PC-3 (cell line): ENCODE results near the gene UNC13D. TPM values are rescaled to one million over a fixed set of nuclear protein-coding genes. Genes with fewer than 3 reads are reported as not detected.
"Not testable (repeated sequence)": the region's sequence is repeated elsewhere in the genome, so short reads cannot be mapped to it uniquely, and the experiment has no call there.

Experiments used
- ATAC-seq: fragments of 200-7000 bp; cut with Tn5 transposase; 2 replicates; pipeline ENCODE4 v1.9.1; 2020; ENCODE audit warnings: mild to moderate bottlenecking, moderate library complexity
- BruUV-seq: library from RNA; stranded (reverse); fragments of 400-500 nt; replicated peaks from 2 replicates; lab custom pipeline; 2021; lab: Mats Ljungman, UMichigan
- CTCF ChIA-PET: fragments of 300-600 bp; sonication (Branson Sonifier 250); formaldehyde crosslinking; loops from one replicate; lab custom pipeline; 2022; ENCODE audit warnings: antibody characterized with exemption; lab: Charles Lee
- POLR2A ChIA-PET: fragments of 300-600 bp; sonication (Branson Sonifier 250); formaldehyde crosslinking; loops from one replicate; lab custom pipeline; 2022; ENCODE audit warnings: antibody characterized with exemption; ENCODE audit not compliant: unreplicated experiment; lab: Charles Lee
- DNase-seq: peaks from one replicate; pipeline ENCODE4 v3.0.0-alpha.2; 2015
- H2AFZ ChIP-seq: fragments of 300-600 bp; sonication (generic); 2 replicates; pipeline ENCODE4 v1.6.0; 2016; ENCODE audit warnings: antibody characterized with exemption, low read length
- H3F3A ChIP-seq: fragments of 300-600 bp; sonication (generic); one replicate; pipeline ENCODE4 v1.6.0; 2017; ENCODE audit warnings: antibody characterized with exemption, low read length, control low read depth, mild to moderate bottlenecking; ENCODE audit not compliant: unreplicated experiment
- H3K27ac ChIP-seq: fragments of 300-600 bp; sonication (generic); 2 replicates; pipeline ENCODE4 v1.5.1; 2016; ENCODE audit warnings: mild to moderate bottlenecking, low read length
- H3K27me3 ChIP-seq: fragments of 300-600 bp; sonication (generic); 2 replicates; pipeline ENCODE4 v1.6.1; 2016; ENCODE audit warnings: low read length, mixed read lengths
- H3K36me3 ChIP-seq: fragments of 300-600 bp; sonication (generic); 2 replicates; pipeline ENCODE4 v1.6.1; 2016; ENCODE audit warnings: low read depth, mixed run types, low read length, mixed read lengths
- H3K4me1 ChIP-seq: fragments of 300-600 bp; sonication (generic); 2 replicates; pipeline ENCODE4 v1.5.1; 2016; ENCODE audit warnings: low read length; ENCODE audit not compliant: insufficient read depth
- H3K4me2 ChIP-seq: fragments of 300-600 bp; sonication (generic); 2 replicates; pipeline ENCODE4 v1.6.0; 2016; ENCODE audit warnings: low read length
- H3K4me3 ChIP-seq: fragments of 300-600 bp; sonication (generic); 2 replicates; pipeline ENCODE4 v1.5.1; 2016; ENCODE audit warnings: mild to moderate bottlenecking, low read length, mixed read lengths
- H3K79me2 ChIP-seq: fragments of 300-600 bp; sonication (generic); 2 replicates; pipeline ENCODE4 v1.6.1; 2017; ENCODE audit warnings: low read length, mixed read lengths
- H3K9ac ChIP-seq: fragments of 300-600 bp; sonication (generic); 2 replicates; pipeline ENCODE4 v1.6.0; 2016; ENCODE audit warnings: mild to moderate bottlenecking, low read length
- H3K9me2 ChIP-seq: fragments of 300-600 bp; sonication (generic); replicated peaks from 2 replicates; pipeline ENCODE4 v1.6.1; 2016; ENCODE audit warnings: mixed run types, low read length, mixed read lengths
- H3K9me3 ChIP-seq: fragments of 300-600 bp; sonication (generic); 2 replicates; pipeline ENCODE4 v1.6.1; 2016; ENCODE audit warnings: low read length, mixed read lengths
- H4K20me1 ChIP-seq: fragments of 300-600 bp; sonication (generic); 2 replicates; pipeline ENCODE4 v1.6.1; 2016; ENCODE audit warnings: low read length, mixed read lengths
- CTCF ChIP-seq: fragments of 300-600 bp; sonication (generic); conservative IDR thresholded peaks from 2 replicates; pipeline ENCODE4 v1.5.1; 2017; ENCODE audit warnings: antibody characterized with exemption, low read depth, mild to moderate bottlenecking, low read length
- EZH2 ChIP-seq: fragments of 300-600 bp; sonication (generic); IDR thresholded peaks from one replicate; pipeline ENCODE4 v1.6.1; 2017; ENCODE audit warnings: antibody characterized with exemption, mild to moderate bottlenecking, low read length; ENCODE audit not compliant: unreplicated experiment
- EZH2phosphoT487 ChIP-seq: fragments of 300-600 bp; sonication (generic); IDR thresholded peaks from 2 replicates; pipeline ENCODE4 v1.6.1; 2018; ENCODE audit warnings: mild to moderate bottlenecking, antibody characterized with exemption, low read length, borderline replicate concordance
- intact Hi-C: fragments of 100-400 bp; cut with micrococcal nuclease; formaldehyde crosslinking; loops from 2 replicates; pipeline ENCODE4 v1.9.0; 2023
- total RNA-seq: library from RNA; depleted of rRNA; stranded (reverse); fragments of >200 nt; gene quantifications from 2 replicates; pipeline ENCODE4 v1.2.3, GENCODE V29; 2014

Gene UNC13D
- total RNA-seq, 1 experiment from 2014 or later: 43.9 TPM

- BruUV-seq: not testable (repeated sequence)
Measured at GRCh38 chr17:75868730-75869281, 24.6 kb upstream of the UNC13D start.

GRCh38 chr17:75865404-75866188, 21.4 kb upstream of the UNC13D start:
- H3K27ac ChIP-seq, H3K36me3 ChIP-seq, H3K9me2 ChIP-seq, H3K9ac ChIP-seq, BruUV-seq, DNase-seq, H3K4me1 ChIP-seq, CTCF ChIA-PET, H3K9me3 ChIP-seq, H3K4me3 ChIP-seq, H3F3A ChIP-seq, intact Hi-C loops, H4K20me1 ChIP-seq, ATAC-seq, H3K27me3 ChIP-seq, POLR2A ChIA-PET, H2AFZ ChIP-seq, H3K4me2 ChIP-seq, H3K79me2 ChIP-seq: not testable (repeated sequence)

More at GRCh38 chr17:75868730-75869281, 24.6 kb upstream of the UNC13D start:
- H2AFZ ChIP-seq, H3K4me3 ChIP-seq, H4K20me1 ChIP-seq, H3K36me3 ChIP-seq, H3K4me2 ChIP-seq, CTCF ChIA-PET, DNase-seq, POLR2A ChIA-PET, H3K9ac ChIP-seq, H3K9me2 ChIP-seq, H3K27me3 ChIP-seq, H3F3A ChIP-seq, H3K9me3 ChIP-seq, ATAC-seq, H3K79me2 ChIP-seq, intact Hi-C loops, H3K27ac ChIP-seq: not testable (repeated sequence)
- H3K4me1 ChIP-seq: peaks cover 17% of the 10 kb centered on the region

- H3F3A ChIP-seq, H3K9me2 ChIP-seq, H3K4me1 ChIP-seq, H3K36me3 ChIP-seq, H2AFZ ChIP-seq, DNase-seq, BruUV-seq, H3K27me3 ChIP-seq, H3K9ac ChIP-seq, ATAC-seq, H4K20me1 ChIP-seq, H3K27ac ChIP-seq, H3K79me2 ChIP-seq, CTCF ChIA-PET, H3K4me3 ChIP-seq, H3K4me2 ChIP-seq, intact Hi-C loops, H3K9me3 ChIP-seq: not testable (repeated sequence)
- POLR2A ChIA-PET: interaction anchor here (0.6 kb wide), 2 partner anchors 154 to 529 kb away, joined by 5 to 6 read pairs; no protein-coding TSS in a partner anchor
Measured at GRCh38 chr17:75864887-75865286, 20.7 kb upstream of the UNC13D start.

GRCh38 chr17:75864448-75864871, 20.3 kb upstream of the UNC13D start:
- Histone ChIP-seq H3K79me2 (no peaks in the 10 kb centered on the region), H4K20me1 (no peaks in the 10 kb centered on the region), H3F3A (no peaks in the 10 kb centered on the region), H3K9ac (no peak overlapping the region), H3K9me3 (no peaks in the 10 kb centered on the region), H3K27ac (no peak overlapping the region), H3K4me2 (no peak overlapping the region), H3K36me3 (no peaks in the 10 kb centered on the region), H3K27me3 (no peaks in the 10 kb centered on the region), H3K4me3 (no peak overlapping the region), H3K9me2 (no peaks in the 10 kb centered on the region), H2AFZ (no peak overlapping the region), H3K4me1 (peaks cover 2% of the 10 kb centered on the region; the same call in 1 of the 2 replicates)
- no TSS peak for BruUV-seq
- ChIA-PET CTCF (no interaction called here), POLR2A (interaction anchor here (0.6 kb wide), 2 partner anchors 154 to 530 kb away, joined by 5 to 6 read pairs; no protein-coding TSS in a partner anchor)
- ATAC-seq: no peak
- TF ChIP-seq EZH2phosphoT487 (no peak), EZH2 (no peak), CTCF (no peak)
- no peak for DNase-seq
- intact Hi-C loops: no loop called here
